HepG2 (cell line): ENCODE data around the gene CTXN3. TPM values are rescaled to one million over a fixed set of nuclear protein-coding genes. Genes with fewer than 3 reads are reported as not detected.

Experiments used
- ATAC-seq: fragments of 200-7000 bp; cut with Tn5 transposase; 3 replicates; pipeline ENCODE4 v1.9.1; 2020; ENCODE audit warnings: mild to moderate bottlenecking, moderate library complexity
- BruUV-seq: library from RNA; stranded (reverse); fragments of 400-500 nt; replicated peaks from 2 replicates; lab custom pipeline; 2021; lab: Mats Ljungman, UMichigan
- CTCF ChIA-PET: fragments of 300-600 bp; formaldehyde crosslinking; extraction: SDS; loops from one replicate; lab custom pipeline; 2021; ENCODE audit warnings: low total read pairs, inconsistent platforms, low intra/inter-chr PET ratio; lab: Yijun Ruan, JAX
- POLR2A ChIA-PET: fragments of 350-600 bp; sonication (Branson Sonifier 250); formaldehyde crosslinking; loops from one replicate; lab custom pipeline; 2020; ENCODE audit warnings: antibody characterized with exemption, inconsistent platforms; lab: Yijun Ruan, JAX
- DNase-seq: peaks from one replicate; pipeline ENCODE4 v3.0.0-alpha.2; 2015; ENCODE audit warnings: low spot score
- FAIRE-seq: peaks from 3 replicates; lab custom pipeline; 2011; peaks lifted over from hg19 to GRCh38; lab: Jason Lieb, UNC
- H2AFZ ChIP-seq: one replicate; pipeline ENCODE4 v1.6.1; 2011; ENCODE audit warnings: low read length, inconsistent platforms
- H3K27ac ChIP-seq: fragments of 300-600 bp; 3 replicates; pipeline ENCODE4 v1.8.0; 2011; ENCODE audit warnings: mixed run types, mild to moderate bottlenecking, mixed read lengths, low read length, inconsistent platforms; ENCODE audit not compliant: insufficient read depth; ENCODE audit errors: extremely low read length
- H3K27me3 ChIP-seq, 2 experiments: fragments of 200-600 bp in 1 of 2; 2 replicates in 1 of 2; 3 replicates in 1 of 2; pipeline versions ENCODE4 v1.6.0 to v1.8.0; 2011; ENCODE audit warnings: low read length in 2 of 2, mild to moderate bottlenecking in 2 of 2, moderate library complexity in 2 of 2, inconsistent platforms in 1 of 2; ENCODE audit not compliant: insufficient read depth in 2 of 2, control insufficient read depth in 1 of 2
- H3K36me3 ChIP-seq, 2 experiments: fragments of 200-600 bp in 1 of 2; replicated peaks in 1 of 2; 2 replicates in 1 of 2; 3 replicates in 1 of 2; pipeline versions ENCODE4 v1.5.1 to v1.8.0; 2011; ENCODE audit warnings: low read length in 2 of 2, inconsistent platforms in 1 of 2; ENCODE audit not compliant: insufficient read depth in 2 of 2, control insufficient read depth in 1 of 2
- H3K4me1 ChIP-seq: 2 replicates; pipeline ENCODE4 v1.5.1; 2012; ENCODE audit warnings: low read length, inconsistent platforms; ENCODE audit not compliant: insufficient read depth
- H3K4me2 ChIP-seq: 2 replicates; pipeline ENCODE4 v1.6.0; 2011; ENCODE audit warnings: low read depth, low read length, inconsistent platforms
- H3K4me3 ChIP-seq, 3 experiments: fragments of 200-600 bp in 1 of 3; sonication (generic), shearing (Covaris generic) in 1 of 3; replicated peaks in 1 of 3; 2 replicates each; pipeline ENCODE4 v1.5.1; 2011 to 2016; ENCODE audit warnings: low read length in 3 of 3, inconsistent platforms in 2 of 3, low read depth in 2 of 3, mild to moderate bottlenecking in 2 of 3, control low read depth in 1 of 3, mixed read lengths in 1 of 3; ENCODE audit not compliant: insufficient read depth in 1 of 3
- H3K79me2 ChIP-seq: one replicate; pipeline ENCODE4 v1.6.1; 2011; ENCODE audit warnings: low read length, inconsistent platforms; ENCODE audit not compliant: insufficient read depth
- H3K9ac ChIP-seq: 2 replicates; pipeline ENCODE4 v1.6.0; 2011; ENCODE audit warnings: mild to moderate bottlenecking, low read depth, low read length, inconsistent platforms; ENCODE audit not compliant: insufficient read depth
- H3K9me3 ChIP-seq: 2 replicates; pipeline ENCODE4 v1.5.1; 2012; ENCODE audit warnings: mild to moderate bottlenecking, low read length
- H4K20me1 ChIP-seq: 2 replicates; pipeline ENCODE4 v1.6.0; 2011; ENCODE audit warnings: inconsistent platforms, mild to moderate bottlenecking, low read length, moderate library complexity; ENCODE audit not compliant: insufficient read depth
- ARID3A ChIP-seq: IDR thresholded peaks from 2 replicates; pipeline ENCODE4 v1.6.1; 2012; ENCODE audit warnings: low read depth, low read length, improper control_type of control experiment
- CAMTA2 ChIP-seq: sonication (generic); formaldehyde crosslinking; IDR thresholded peaks from 2 replicates; pipeline ENCODE4 v1.4.0; 2020; ENCODE audit warnings: mild to moderate bottlenecking, missing genetic modification reagents, borderline replicate concordance
- JUN ChIP-seq: sonication (generic); formaldehyde crosslinking; IDR thresholded peaks from 2 replicates; pipeline ENCODE4 v1.4.0; 2020; ENCODE audit warnings: mild to moderate bottlenecking, missing genetic modification reagents
- MTA3 ChIP-seq: sonication (generic); formaldehyde crosslinking; IDR thresholded peaks from 2 replicates; pipeline ENCODE4 v1.4.0; 2020; ENCODE audit warnings: missing genetic modification reagents
- MTF1 ChIP-seq: sonication (generic); formaldehyde crosslinking; IDR thresholded peaks from 2 replicates; pipeline ENCODE4 v1.5.0; 2020; ENCODE audit warnings: missing genetic modification reagents
- NRL ChIP-seq: sonication (generic); formaldehyde crosslinking; IDR thresholded peaks from 2 replicates; pipeline ENCODE4 v1.5.0; 2020; ENCODE audit warnings: missing genetic modification reagents, mild to moderate bottlenecking, moderate library complexity, borderline replicate concordance
- PHF20 ChIP-seq: sonication (generic); formaldehyde crosslinking; IDR thresholded peaks from 2 replicates; pipeline ENCODE4 v1.5.0; 2020; ENCODE audit warnings: mild to moderate bottlenecking, missing genetic modification reagents
- RNF219 ChIP-seq: sonication (generic); formaldehyde crosslinking; IDR thresholded peaks from 2 replicates; pipeline ENCODE4 v1.5.0; 2020; ENCODE audit warnings: mild to moderate bottlenecking, missing genetic modification reagents
- SOX13 ChIP-seq, 3 experiments: fragments of 450-650 bp in 1 of 3; sonication (generic) in 1 of 3; formaldehyde crosslinking in 1 of 3; IDR thresholded peaks in 2 of 3; conservative IDR thresholded peaks in 1 of 3; 2 replicates each; pipeline versions ENCODE4 v1.5.0 to v1.6.1; 2016 to 2020; ENCODE audit warnings: antibody characterized with exemption in 1 of 3, mild to moderate bottlenecking in 1 of 3, missing compliant biosample characterization in 1 of 3, missing genetic modification reagents in 1 of 3, moderate library complexity in 1 of 3
- ZC3H13 ChIP-seq: sonication (generic); formaldehyde crosslinking; IDR thresholded peaks from 2 replicates; pipeline ENCODE4 v1.8.1; 2023; ENCODE audit warnings: mild to moderate bottlenecking, missing genetic modification reagents, moderate library complexity
- ZNF337 ChIP-seq: sonication (generic); formaldehyde crosslinking; IDR thresholded peaks from 2 replicates; pipeline ENCODE4 v1.5.1; 2020; ENCODE audit warnings: missing genetic modification reagents, low read depth, mild to moderate bottlenecking, borderline replicate concordance
- ZNF83 ChIP-seq: sonication (generic); formaldehyde crosslinking; IDR thresholded peaks from 2 replicates; pipeline ENCODE4 v1.4.0; 2020; ENCODE audit warnings: missing genetic modification reagents, mild to moderate bottlenecking, borderline replicate concordance
- WGBS: methylation state at CpG from one replicate; pipeline ENCODE4 v1.1.6; 2017; ENCODE audit warnings: low lambda C conversion rate; 5-methylcytosine and 5-hydroxymethylcytosine counted together
- in situ Hi-C: cut with HindIII; loops from 2 replicates; pipeline ENCODE4 v1.10.0; 2017; ENCODE audit warnings: low pct_unique_long_range_greater_than_20kb; ENCODE audit not compliant: extremely low pct_ligation_motif_present
- intact Hi-C: fragments of 100-400 bp; cut with micrococcal nuclease; formaldehyde crosslinking; loops from one replicate; pipeline ENCODE4 v1.10.0; 2022; ENCODE audit not compliant: unreplicated experiment
- polyA plus RNA-seq, 8 experiments: library from polyadenylated mRNA; depleted of rRNA in 3 of 8; stranded (reverse) in 7 of 8; unstranded in 1 of 8; fragments of >200 nt; fragmentation: Illumina TruSeq in 4 of 8; extraction: Trizol in 4 of 8; gene quantifications; 2 replicates each; pipeline versions ENCODE4 v1.2.1 to v1.2.3, GENCODE V29; 2011 to 2016; ENCODE audit warnings: low read depth in 4 of 8, missing spikeins in 1 of 8, mixed read lengths in 1 of 8; ENCODE audit not compliant: insufficient read depth in 1 of 8
- total RNA-seq, 5 experiments: library from RNA; depleted of rRNA; stranded (reverse); fragments of >200 nt; fragmentation: Illumina TruSeq; extraction: Trizol; gene quantifications; 2 replicates each; pipeline ENCODE4 v1.2.3, GENCODE V29; 2016; ENCODE audit warnings: low read depth in 1 of 5
- TF ChIP-seq, protein P1 (sequence below): IDR thresholded peaks from 2 replicates; pipeline ENCODE4 v1.4.0; 2020; ENCODE audit warnings: mild to moderate bottlenecking, missing genetic modification reagents
- TF ChIP-seq, protein P2 (sequence below): sonication (generic); formaldehyde crosslinking; IDR thresholded peaks from 2 replicates; pipeline ENCODE4 v1.4.0; 2020; ENCODE audit warnings: missing genetic modification reagents, borderline replicate concordance

Gene CTXN3
- total and polyA plus RNA-seq, 2 of the 13 experiments (the other 11 are each of a cell fraction or from before 2014, with no cell fraction given) = not detected

GRCh38 chr5:127642949-127643348 lies 5.9 kb upstream of the CTXN3 start:
- no peak overlapping the region for H3K27ac ChIP-seq
- no peaks in the 10 kb centered on the region for H3K79me2 ChIP-seq
- H3K27me3 ChIP-seq = no peaks in the 10 kb centered on the region; a peak in 1 of 5 replicates
- H2AFZ ChIP-seq = no peak overlapping the region
- ChIA-PET CTCF (no interaction called here), POLR2A (no interaction called here)
- H4K20me1 ChIP-seq = no peaks in the 10 kb centered on the region
- H3K36me3 ChIP-seq = no peaks in the 10 kb centered on the region
- DNase-seq (no peak), ATAC-seq (no peak), FAIRE-seq (no peak)
- H3K4me3 ChIP-seq = no peak overlapping the region
- H3K4me1 ChIP-seq = no peaks in the 10 kb centered on the region
- in situ Hi-C loops = no loop called here
- H3K9me3 ChIP-seq = no peaks in the 10 kb centered on the region
- WGBS = 0% methylated on average over 2 of the region's 2 CpGs
- intact Hi-C loops = no loop called here
- BruUV-seq = no TSS peak
- no peak overlapping the region for H3K9ac ChIP-seq
- H3K4me2 ChIP-seq = no peak overlapping the region
- no peak for TF ChIP-seq RNF219 (CRISPR knock-in tag)
- no peak for TF ChIP-seq CAMTA2 (CRISPR knock-in tag)
- TF ChIP-seq JUN = no peak
- no peak for TF ChIP-seq MTF1 (CRISPR knock-in tag)
- TF ChIP-seq MTA3 (CRISPR knock-in tag) = no peak
- no peak for TF ChIP-seq ZNF83
- TF ChIP-seq, protein P1, sequence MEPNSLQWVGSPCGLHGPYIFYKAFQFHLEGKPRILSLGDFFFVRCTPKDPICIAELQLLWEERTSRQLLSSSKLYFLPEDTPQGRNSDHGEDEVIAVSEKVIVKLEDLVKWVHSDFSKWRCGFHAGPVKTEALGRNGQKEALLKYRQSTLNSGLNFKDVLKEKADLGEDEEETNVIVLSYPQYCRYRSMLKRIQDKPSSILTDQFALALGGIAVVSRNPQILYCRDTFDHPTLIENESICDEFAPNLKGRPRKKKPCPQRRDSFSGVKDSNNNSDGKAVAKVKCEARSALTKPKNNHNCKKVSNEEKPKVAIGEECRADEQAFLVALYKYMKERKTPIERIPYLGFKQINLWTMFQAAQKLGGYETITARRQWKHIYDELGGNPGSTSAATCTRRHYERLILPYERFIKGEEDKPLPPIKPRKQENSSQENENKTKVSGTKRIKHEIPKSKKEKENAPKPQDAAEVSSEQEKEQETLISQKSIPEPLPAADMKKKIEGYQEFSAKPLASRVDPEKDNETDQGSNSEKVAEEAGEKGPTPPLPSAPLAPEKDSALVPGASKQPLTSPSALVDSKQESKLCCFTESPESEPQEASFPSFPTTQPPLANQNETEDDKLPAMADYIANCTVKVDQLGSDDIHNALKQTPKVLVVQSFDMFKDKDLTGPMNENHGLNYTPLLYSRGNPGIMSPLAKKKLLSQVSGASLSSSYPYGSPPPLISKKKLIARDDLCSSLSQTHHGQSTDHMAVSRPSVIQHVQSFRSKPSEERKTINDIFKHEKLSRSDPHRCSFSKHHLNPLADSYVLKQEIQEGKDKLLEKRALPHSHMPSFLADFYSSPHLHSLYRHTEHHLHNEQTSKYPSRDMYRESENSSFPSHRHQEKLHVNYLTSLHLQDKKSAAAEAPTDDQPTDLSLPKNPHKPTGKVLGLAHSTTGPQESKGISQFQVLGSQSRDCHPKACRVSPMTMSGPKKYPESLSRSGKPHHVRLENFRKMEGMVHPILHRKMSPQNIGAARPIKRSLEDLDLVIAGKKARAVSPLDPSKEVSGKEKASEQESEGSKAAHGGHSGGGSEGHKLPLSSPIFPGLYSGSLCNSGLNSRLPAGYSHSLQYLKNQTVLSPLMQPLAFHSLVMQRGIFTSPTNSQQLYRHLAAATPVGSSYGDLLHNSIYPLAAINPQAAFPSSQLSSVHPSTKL (CRISPR knock-in tag) = no peak
- no peak for TF ChIP-seq NRL (CRISPR knock-in tag)
- TF ChIP-seq PHF20 (CRISPR knock-in tag) = no peak
- TF ChIP-seq SOX13 (IDR thresholded peaks at IDR 0.05) = no peak
- TF ChIP-seq SOX13 (CRISPR knock-in tag; conservative IDR thresholded peaks at IDR 0.05 in 1 of 2, IDR thresholded peaks at IDR 0.05 in 1 of 2) = no peak
- TF ChIP-seq ZC3H13 = no peak
- TF ChIP-seq, protein P2, sequence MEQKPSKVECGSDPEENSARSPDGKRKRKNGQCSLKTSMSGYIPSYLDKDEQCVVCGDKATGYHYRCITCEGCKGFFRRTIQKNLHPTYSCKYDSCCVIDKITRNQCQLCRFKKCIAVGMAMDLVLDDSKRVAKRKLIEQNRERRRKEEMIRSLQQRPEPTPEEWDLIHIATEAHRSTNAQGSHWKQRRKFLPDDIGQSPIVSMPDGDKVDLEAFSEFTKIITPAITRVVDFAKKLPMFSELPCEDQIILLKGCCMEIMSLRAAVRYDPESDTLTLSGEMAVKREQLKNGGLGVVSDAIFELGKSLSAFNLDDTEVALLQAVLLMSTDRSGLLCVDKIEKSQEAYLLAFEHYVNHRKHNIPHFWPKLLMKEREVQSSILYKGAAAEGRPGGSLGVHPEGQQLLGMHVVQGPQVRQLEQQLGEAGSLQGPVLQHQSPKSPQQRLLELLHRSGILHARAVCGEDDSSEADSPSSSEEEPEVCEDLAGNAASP (CRISPR knock-in tag) = no peak
- no peak for TF ChIP-seq ZNF337
- TF ChIP-seq ARID3A = no peak
